CD4-positive, alpha-beta T cell treated with Interleukin-4 for 1 hour (primary cell): Measurements from ENCODE around the gene SLC30A10.
"Not testable (repeated sequence)": the region's sequence is repeated elsewhere in the genome, so short reads cannot be mapped to it uniquely, and the experiment has no call there.

Experiments used
- DNase-seq, 2 donors: peaks; one replicate each; pipeline ENCODE4 v3.0.0-alpha.2; 2020 to 2022

Gene SLC30A10

GRCh38 chr1:219927298-219927955 is 930 bp downstream of the SLC30A10 start:
- no peak for DNase-seq

- DNase-seq: no peak
These were observed 1.9 kb downstream of the SLC30A10 start for GRCh38 chr1:219926363-219926998.

GRCh38 chr1:219924342-219924741 is 4.0 kb downstream of the SLC30A10 start:
- no peak for DNase-seq

GRCh38 chr1:219917851-219918466 is 10.4 kb downstream of the SLC30A10 start:
- DNase-seq: no peak

GRCh38 chr1:219917281-219917680 is 11.1 kb downstream of the SLC30A10 start:
- DNase-seq: no peak

- DNase-seq: no peak
These were observed 12.1 kb downstream of the SLC30A10 start for GRCh38 chr1:219916257-219916656.

GRCh38 chr1:219913005-219913770 is 15.2 kb downstream of the SLC30A10 start:
- DNase-seq: no peak

- no peak for DNase-seq
These were observed 17.6 kb downstream of the SLC30A10 start for GRCh38 chr1:219910716-219911115.

- no peak for DNase-seq
These were observed 18.9 kb downstream of the SLC30A10 start for GRCh38 chr1:219909476-219909875.

- DNase-seq: no peak
These were observed 20.2 kb downstream of the SLC30A10 start for GRCh38 chr1:219908170-219908569.

- DNase-seq: no peak
These were observed 20.6 kb downstream of the SLC30A10 start for GRCh38 chr1:219907772-219908070.

- no peak for DNase-seq
These were observed 21.2 kb downstream of the SLC30A10 start for GRCh38 chr1:219906924-219907771.

GRCh38 chr1:219906565-219906923 is 21.8 kb downstream of the SLC30A10 start:
- not testable (repeated sequence) for DNase-seq

- no peak for DNase-seq
These were observed 22.8 kb downstream of the SLC30A10 start for GRCh38 chr1:219905524-219905923.

GRCh38 chr1:219904934-219905333 is 23.4 kb downstream of the SLC30A10 start:
- DNase-seq: no peak

- DNase-seq: no peak
These were observed 24.9 kb downstream of the SLC30A10 start for GRCh38 chr1:219903353-219903871.

- DNase-seq: no peak
These were observed 25.4 kb downstream of the SLC30A10 start for GRCh38 chr1:219902951-219903350.

- no peak for DNase-seq
These were observed 27.5 kb downstream of the SLC30A10 start for GRCh38 chr1:219900882-219901281.

GRCh38 chr1:219900201-219900600 is 28.2 kb downstream of the SLC30A10 start:
- DNase-seq: no peak

GRCh38 chr1:219898375-219898774 is 30.0 kb downstream of the SLC30A10 start:
- no peak for DNase-seq

- no peak for DNase-seq
These were observed 30.4 kb downstream of the SLC30A10 start for GRCh38 chr1:219897914-219898313.

GRCh38 chr1:219892271-219892670 is 36.1 kb downstream of the SLC30A10 start:
- DNase-seq: not testable (repeated sequence)

- DNase-seq: not testable (repeated sequence)
These were observed 36.5 kb downstream of the SLC30A10 start for GRCh38 chr1:219891846-219892245.
